GM18519 (cell line): Measurements from ENCODE around the gene PDHX.

ENCODE experiments used
- ATAC-seq: cut with Tn5 transposase; IDR thresholded peaks from one replicate; pipeline ENCODE4 v1.9.1; 2021; ENCODE audit warnings: mild to moderate bottlenecking, moderate library complexity; ENCODE audit not compliant: unreplicated experiment, low FRiP score

The PDHX gene

GRCh38 chr11:34984514-34984913, 68.1 kb downstream of the PDHX start:
- ATAC-seq = no peak

- no peak for ATAC-seq
Observed at GRCh38 chr11:34986883-34987520, 70.6 kb downstream of the PDHX start.

GRCh38 chr11:34987617-34988016, 71.2 kb downstream of the PDHX start:
- no peak for ATAC-seq

- ATAC-seq = peak; percentile 65
Observed at GRCh38 chr11:34988294-34989255, 72.2 kb downstream of the PDHX start.

- no peak for ATAC-seq
Observed at GRCh38 chr11:34990916-34991315, 74.5 kb downstream of the PDHX start.

GRCh38 chr11:34994854-34995253, 78.4 kb downstream of the PDHX start:
- ATAC-seq = no peak

GRCh38 chr11:34996958-34997357, 80.5 kb downstream of the PDHX start:
- no peak for ATAC-seq

- no peak for ATAC-seq
Observed at GRCh38 chr11:34997952-34998528, 81.6 kb downstream of the PDHX start.

- ATAC-seq = no peak
Observed at GRCh38 chr11:34999453-34999852, 83.0 kb downstream of the PDHX start.

- no peak for ATAC-seq
Observed at GRCh38 chr11:35003186-35003585, 86.8 kb downstream of the PDHX start.

- ATAC-seq = no peak
Observed at GRCh38 chr11:35003658-35004057, 87.2 kb downstream of the PDHX start.

GRCh38 chr11:35005141-35005780, 88.8 kb downstream of the PDHX start:
- ATAC-seq = no peak

- ATAC-seq = peak; percentile 81
Observed at GRCh38 chr11:35006389-35007128, 90.1 kb downstream of the PDHX start.

- ATAC-seq = peak; percentile 43
Observed at GRCh38 chr11:35007277-35007676, 90.9 kb downstream of the PDHX start.

GRCh38 chr11:35009191-35009943, 92.9 kb downstream of the PDHX start:
- ATAC-seq = no peak

GRCh38 chr11:35009944-35010342, 93.5 kb downstream of the PDHX start:
- ATAC-seq = no peak

- no peak for ATAC-seq
Observed at GRCh38 chr11:35010654-35011053, 94.2 kb downstream of the PDHX start.

GRCh38 chr11:35011389-35011788, 95.0 kb downstream of the PDHX start:
- no peak for ATAC-seq

- ATAC-seq = no peak
Observed at GRCh38 chr11:35011944-35012343, 95.5 kb downstream of the PDHX start.
